Peyer's patch (tissue), 4 donors: ENCODE results near the gene PHKA1.
"Not testable (repeated sequence)": the region's sequence is repeated elsewhere in the genome, so short reads cannot be mapped to it uniquely, and the experiment has no call there.

ENCODE experiments used
- CTCF ChIP-seq, 6 experiments: fragments of 450-650 bp in 4 of 6; fragments of 200-600 bp in 2 of 6; sonication (generic) in 1 of 6; IDR thresholded peaks; one replicate each; pipeline ENCODE4 v1.5.1; 2017 to 2019; ENCODE audit warnings: antibody characterized with exemption in 6 of 6, mild to moderate bottlenecking in 3 of 6, moderate library complexity in 1 of 6
- POLR2A ChIP-seq, 2 donors: fragments of 450-650 bp; IDR thresholded peaks; one replicate each; pipeline ENCODE4 v1.5.1; 2017; ENCODE audit warnings: antibody characterized with exemption in 2 of 2, mild to moderate bottlenecking in 2 of 2, moderate library complexity in 2 of 2

GRCh38 chrX:72591038-72591437 is 123.1 kb downstream of the PHKA1 start:
- TF ChIP-seq CTCF, POLR2A (IDR thresholded peaks at IDR 0.05): not testable (repeated sequence)
